ENCODE results near the gene TRPC4AP. TPM values are rescaled to one million over a fixed set of nuclear protein-coding genes. Genes with fewer than 3 reads are reported as not detected.

The TRPC4AP gene
- total RNA-seq, 1 donor from 2014 or later = 54.1 TPM

- Histone ChIP-seq H3K27me3 (no peaks in the 10 kb centered on the region), H3K27ac (no peak overlapping the region), H3K4me1 (no peaks in the 10 kb centered on the region), H3K4me3 (no peak overlapping the region), H3K36me3 (peaks cover 94 to 98% of the 10 kb centered on the region in 2 donors), H3K9me3 (no peaks in the 10 kb centered on the region)
- no peak for TF ChIP-seq CTCF (IDR thresholded peaks at IDR 0.05)
- no peak for DNase-seq (ENCODE audit: low spot score in 2 of 2)
- intact Hi-C loops (cut with DNase I) = no loop called here
These were observed 94.2 kb downstream of the TRPC4AP start for GRCh38 chr20:34998331-34998950.

GRCh38 chr20:34997774-34998173 lies 94.8 kb downstream of the TRPC4AP start:
- intact Hi-C loops (cut with DNase I) = no loop called here
- Histone ChIP-seq H3K4me3 (no peak overlapping the region), H3K36me3 (peaks cover 94 to 98% of the 10 kb centered on the region in 2 donors), H3K27ac (no peak overlapping the region), H3K4me1 (no peaks in the 10 kb centered on the region), H3K27me3 (no peaks in the 10 kb centered on the region), H3K9me3 (no peaks in the 10 kb centered on the region)
- DNase-seq (ENCODE audit: low spot score in 2 of 2) = no peak
- no peak for TF ChIP-seq CTCF (IDR thresholded peaks at IDR 0.05)

- Histone ChIP-seq H3K9me3 (no peaks in the 10 kb centered on the region), H3K36me3 (peaks cover 89 to 92% of the 10 kb centered on the region in 2 donors), H3K4me1 (no peaks in the 10 kb centered on the region), H3K27me3 (no peaks in the 10 kb centered on the region), H3K27ac (no peak overlapping the region), H3K4me3 (no peak overlapping the region)
- intact Hi-C loops (cut with DNase I) = no loop called here
- DNase-seq (ENCODE audit: low spot score in 2 of 2) = no peak
- TF ChIP-seq CTCF (IDR thresholded peaks at IDR 0.05) = no peak
These were observed 95.5 kb downstream of the TRPC4AP start for GRCh38 chr20:34997131-34997561.

DNA sequence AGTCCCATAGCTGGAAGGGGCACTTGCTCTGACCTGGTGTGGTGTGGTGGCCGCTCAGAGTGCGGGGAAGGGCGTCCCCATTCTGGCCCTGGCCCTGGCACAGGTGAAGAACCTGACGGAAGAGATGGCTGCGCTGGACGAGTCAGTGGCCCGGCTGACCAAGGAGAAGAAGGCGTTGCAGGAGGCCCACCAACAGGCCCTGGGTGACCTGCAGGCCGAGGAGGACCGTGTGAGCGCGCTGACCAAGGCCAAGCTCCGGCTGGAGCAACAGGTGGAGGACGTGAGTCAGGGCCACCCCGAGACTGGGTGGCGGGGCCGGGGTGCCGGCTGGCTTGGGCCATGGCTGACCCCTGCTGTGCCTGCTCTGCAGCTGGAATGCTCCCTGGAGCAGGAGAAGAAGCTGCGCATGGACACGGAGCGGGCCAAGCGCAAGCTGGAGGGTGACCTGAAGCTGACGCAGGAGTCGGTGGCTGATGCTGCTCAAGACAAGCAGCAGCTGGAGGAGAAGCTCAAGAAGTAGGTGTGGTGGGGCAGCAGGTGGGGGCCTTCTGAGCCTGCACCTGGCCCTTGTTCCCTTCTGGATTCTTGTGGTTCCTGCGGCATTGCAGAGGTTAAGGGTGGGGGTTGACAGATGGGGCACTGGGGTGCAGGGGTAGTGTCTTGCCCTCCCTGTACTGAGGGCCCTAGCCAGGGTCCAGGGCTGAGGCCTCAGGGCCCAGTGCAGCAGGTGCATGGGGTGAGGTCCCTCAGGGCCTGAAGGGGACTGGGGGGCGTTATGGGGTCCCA lies 96.2 kb downstream of the TRPC4AP start:
- H3K4me1 ChIP-seq = no peaks in the 10 kb centered on the region
- TF ChIP-seq CTCF (IDR thresholded peaks at IDR 0.05) = no peak
- no peak for DNase-seq (ENCODE audit: low spot score in 2 of 2)
- no peaks in the 10 kb centered on the region for H3K9me3 ChIP-seq
- peaks cover 82 to 85% of the 10 kb centered on the region in 2 donors for H3K36me3 ChIP-seq
- H3K27me3 ChIP-seq = no peaks in the 10 kb centered on the region
- intact Hi-C loops (cut with DNase I) = no loop called here
- H3K27ac ChIP-seq = no peak overlapping the region
- no peak overlapping the region for H3K4me3 ChIP-seq

DNA sequence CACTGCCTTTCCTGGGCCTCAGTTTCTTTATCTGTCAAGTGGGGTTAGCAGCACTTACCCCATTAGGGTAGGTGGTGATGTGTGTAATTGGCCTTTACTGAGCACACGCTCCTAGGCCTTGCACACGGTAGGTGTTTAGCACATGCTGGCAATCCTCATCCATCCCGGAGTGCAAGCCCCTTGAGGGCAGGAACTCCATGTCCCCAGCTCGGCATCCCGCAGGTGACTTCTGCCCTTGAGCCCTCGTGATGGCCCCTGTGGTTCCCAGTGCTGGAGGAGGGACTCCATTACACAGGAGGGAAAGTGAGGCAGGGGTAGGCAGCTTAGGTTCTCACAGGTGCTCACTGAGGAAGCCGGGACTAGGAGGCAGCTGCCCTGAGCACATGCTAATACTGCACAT lies 96.9 kb downstream of the TRPC4AP start:
- Histone ChIP-seq H3K9me3 (no peaks in the 10 kb centered on the region), H3K4me3 (no peak overlapping the region), H3K27ac (no peak overlapping the region), H3K27me3 (no peaks in the 10 kb centered on the region), H3K4me1 (no peaks in the 10 kb centered on the region), H3K36me3 (peaks cover 74 to 77% of the 10 kb centered on the region in 2 donors)
- no peak for DNase-seq (ENCODE audit: low spot score in 2 of 2)
- intact Hi-C loops (cut with DNase I) = no loop called here
- no peak for TF ChIP-seq CTCF (IDR thresholded peaks at IDR 0.05)

Measured in ascending aorta (tissue), 2 donors.